NT2/D1 (cell line): ENCODE results near the gene AFTPH.

Experiments
- DNase-seq: peaks from one replicate; pipeline ENCODE4 v3.0.0-alpha.2; 2011; ENCODE audit warnings: low read depth, low spot score
- H3K27me3 ChIP-seq: 2 replicates; pipeline ENCODE4 v1.6.0; 2011; ENCODE audit warnings: mild to moderate bottlenecking; ENCODE audit not compliant: insufficient read length, insufficient read depth
- H3K36me3 ChIP-seq: 2 replicates; pipeline ENCODE4 v1.6.1; 2011; ENCODE audit warnings: mild to moderate bottlenecking, low read length, mixed read lengths; ENCODE audit not compliant: insufficient read depth, insufficient read length
- H3K4me1 ChIP-seq: 2 replicates; pipeline ENCODE4 v1.5.1; 2011; ENCODE audit not compliant: insufficient read depth, insufficient read length
- H3K4me3 ChIP-seq: 2 replicates; pipeline ENCODE4 v1.5.1; 2011; ENCODE audit warnings: low read depth; ENCODE audit not compliant: insufficient read length
- H3K9ac ChIP-seq: 2 replicates; pipeline ENCODE4 v1.6.0; 2011; ENCODE audit warnings: low read depth; ENCODE audit not compliant: insufficient read length
- H3K9me3 ChIP-seq: 2 replicates; pipeline ENCODE4 v1.5.1; 2011; ENCODE audit warnings: mild to moderate bottlenecking, low read length; ENCODE audit not compliant: insufficient read depth
- SUZ12 ChIP-seq: IDR thresholded peaks from 2 replicates; pipeline ENCODE4 v1.6.1; 2011; ENCODE audit not compliant: insufficient read length, insufficient read depth; ENCODE audit errors: extremely low read depth
- YY1 ChIP-seq: IDR thresholded peaks from 2 replicates; pipeline ENCODE4 v1.6.1; 2011; ENCODE audit not compliant: insufficient read length, insufficient read depth
- ZNF274 ChIP-seq: IDR thresholded peaks from 2 replicates; pipeline ENCODE4 v1.6.1; 2011; ENCODE audit warnings: mild to moderate bottlenecking, low read depth, low read length

The AFTPH gene

GRCh38 chr2:64593035-64593655, 69.0 kb downstream of the AFTPH start:
- Histone ChIP-seq H3K9ac (no peak overlapping the region), H3K27me3 (no peaks in the 10 kb centered on the region), H3K9me3 (no peaks in the 10 kb centered on the region), H3K4me1 (peaks cover 2% of the 10 kb centered on the region), H3K4me3 (no peak overlapping the region), H3K36me3 (no peaks in the 10 kb centered on the region)
- no peak for DNase-seq
- TF ChIP-seq SUZ12 (no peak), YY1 (no peak), ZNF274 (no peak)

GRCh38 chr2:64594226-64594989, 70.3 kb downstream of the AFTPH start:
- no peak for DNase-seq
- H3K4me1 ChIP-seq = peaks cover 2% of the 10 kb centered on the region
- H3K27me3 ChIP-seq = no peaks in the 10 kb centered on the region
- H3K9ac ChIP-seq = no peak overlapping the region
- no peaks in the 10 kb centered on the region for H3K9me3 ChIP-seq
- H3K4me3 ChIP-seq = no peak overlapping the region
- TF ChIP-seq ZNF274 (no peak), SUZ12 (no peak)
- no peaks in the 10 kb centered on the region for H3K36me3 ChIP-seq

- peaks cover 2% of the 10 kb centered on the region for H3K4me1 ChIP-seq
- no peaks in the 10 kb centered on the region for H3K36me3 ChIP-seq
- H3K9me3 ChIP-seq = no peaks in the 10 kb centered on the region
- H3K9ac ChIP-seq = no peak overlapping the region
- H3K27me3 ChIP-seq = no peaks in the 10 kb centered on the region
- no peak for TF ChIP-seq ZNF274
- no peak for TF ChIP-seq YY1
- TF ChIP-seq SUZ12 = no peak
- no peak for DNase-seq
- no peak overlapping the region for H3K4me3 ChIP-seq
Measured at GRCh38 chr2:64595397-64596176, 71.5 kb downstream of the AFTPH start.

GRCh38 chr2:64598226-64598625, 74.1 kb downstream of the AFTPH start:
- TF ChIP-seq YY1 (no peak), ZNF274 (no peak), SUZ12 (no peak)
- Histone ChIP-seq H3K9ac (no peak overlapping the region), H3K27me3 (no peaks in the 10 kb centered on the region), H3K4me3 (no peak overlapping the region), H3K9me3 (no peaks in the 10 kb centered on the region), H3K4me1 (no peaks in the 10 kb centered on the region), H3K36me3 (no peaks in the 10 kb centered on the region)
- no peak for DNase-seq

- DNase-seq = no peak
- Histone ChIP-seq H3K27me3 (no peaks in the 10 kb centered on the region), H3K9ac (no peak overlapping the region), H3K4me1 (no peaks in the 10 kb centered on the region), H3K9me3 (peaks cover 7% of the 10 kb centered on the region; the same call in 1 of the 2 replicates), H3K36me3 (no peaks in the 10 kb centered on the region), H3K4me3 (no peak overlapping the region)
- TF ChIP-seq ZNF274 (no peak), YY1 (no peak), SUZ12 (no peak)
Measured at GRCh38 chr2:64599469-64599868, 75.3 kb downstream of the AFTPH start.

GRCh38 chr2:64601034-64601754, 77.1 kb downstream of the AFTPH start:
- no peak overlapping the region for H3K9ac ChIP-seq
- no peaks in the 10 kb centered on the region for H3K27me3 ChIP-seq
- H3K4me1 ChIP-seq = peaks cover 5% of the 10 kb centered on the region
- H3K9me3 ChIP-seq = peaks cover 8% of the 10 kb centered on the region; the same call in 1 of the 2 replicates
- TF ChIP-seq YY1 (no peak), ZNF274 (no peak), SUZ12 (no peak)
- no peak overlapping the region for H3K4me3 ChIP-seq
- no peak for DNase-seq
- no peaks in the 10 kb centered on the region for H3K36me3 ChIP-seq
